K562 (cell line): ENCODE data around the gene KRTAP1-5. TPM values are rescaled to one million over a fixed set of nuclear protein-coding genes. Genes with fewer than 3 reads are reported as not detected.

Experiments used
- ARID1B ChIP-seq: fragments of 450-650 bp; IDR thresholded peaks from 2 replicates; pipeline ENCODE4 v1.6.1; 2016; ENCODE audit warnings: antibody characterized with exemption, mild to moderate bottlenecking, inconsistent platforms
- DPF2 ChIP-seq: fragments of 450-650 bp; IDR thresholded peaks from 2 replicates; pipeline ENCODE4 v1.6.1; 2016
- ELF4 ChIP-seq: fragments of 450-650 bp; formaldehyde crosslinking; IDR thresholded peaks from 2 replicates; pipeline ENCODE4 v1.4.0; 2022; ENCODE audit warnings: missing genetic modification characterization
- RBM14 ChIP-seq: fragments of 200-400 bp; formaldehyde crosslinking; IDR thresholded peaks from 2 replicates; pipeline ENCODE4 v1.6.1; 2018; ENCODE audit warnings: low read depth, mild to moderate bottlenecking, low read length, moderate library complexity, borderline replicate concordance; ENCODE audit not compliant: insufficient read depth
- SMARCE1 ChIP-seq: fragments of 450-650 bp; IDR thresholded peaks from 2 replicates; pipeline ENCODE4 v1.7.1; 2016; ENCODE audit warnings: mild to moderate bottlenecking
- SOX6 ChIP-seq: fragments of 450-650 bp; IDR thresholded peaks from 2 replicates; pipeline ENCODE4 v1.6.1; 2014; ENCODE audit warnings: mild to moderate bottlenecking
- TEAD4 ChIP-seq, 2 experiments: sonication (generic) in 1 of 2; formaldehyde crosslinking in 1 of 2; IDR thresholded peaks; 2 replicates each; pipeline versions ENCODE4 v1.6.1 to v1.8.0; 2012 to 2022; ENCODE audit warnings: borderline replicate concordance in 1 of 2, inconsistent platforms in 1 of 2, low read length in 1 of 2, mild to moderate bottlenecking in 1 of 2, missing genetic modification reagents in 1 of 2
- ZEB2 ChIP-seq: fragments of 450-650 bp; IDR thresholded peaks from 2 replicates; pipeline ENCODE4 v1.6.1; 2016
- ZNF239 ChIP-seq: fragments of 250-450 bp; sonication (Bioruptor Pico); IDR thresholded peaks from 2 replicates; pipeline ENCODE4 v1.4.0; 2020; ENCODE audit warnings: mild to moderate bottlenecking
- ZNF384 ChIP-seq: IDR thresholded peaks from 2 replicates; pipeline ENCODE4 v1.6.1; 2012; ENCODE audit warnings: low read depth, low read length, improper control_type of control experiment
- polyA plus RNA-seq, 8 experiments: library from polyadenylated mRNA; depleted of rRNA in 4 of 8; stranded (reverse) in 5 of 8; unstranded in 3 of 8; fragments of >200 nt; fragmentation: Nextera tagmentation in 2 of 8; fragmentation: Illumina TruSeq in 1 of 8; extraction: Ambion mirVana in 2 of 8; extraction: Trizol in 1 of 8; gene quantifications; 2 replicates each; pipeline versions ENCODE4 v1.2.1 to v1.2.3, GENCODE V29; 2011 to 2014; ENCODE audit warnings: inconsistent platforms in 1 of 8, missing spikeins in 1 of 8
- total RNA-seq, 7 experiments: library from RNA; depleted of rRNA in 6 of 7; stranded (reverse); fragments of >200 nt in 6 of 7; fragmentation: Illumina TruSeq in 2 of 7; extraction: Trizol in 2 of 7; gene quantifications; 2 replicates each; pipeline versions ENCODE4 v1.2.1 to v1.2.3, GENCODE V29; 2011 to 2021; ENCODE audit warnings: low replicate concordance in 1 of 7
- TF ChIP-seq, protein P1 (sequence below): fragments of 250-450 bp; sonication (Bioruptor Pico); IDR thresholded peaks from 2 replicates; pipeline ENCODE4 v1.5.0; 2022; ENCODE audit warnings: mild to moderate bottlenecking
- TF ChIP-seq, protein P2 (sequence below): fragments of 250-450 bp; sonication (Bioruptor Pico); IDR thresholded peaks from 2 replicates; pipeline ENCODE4 v1.4.0; 2020
- TF ChIP-seq, protein P3 (sequence below), 2 experiments: fragments of 250-450 bp in 1 of 2; fragments of 450-650 bp in 1 of 2; sonication (Bioruptor Pico) in 1 of 2; IDR thresholded peaks; 2 replicates each; pipeline versions ENCODE4 v1.6.1 to v1.8.0; 2016 to 2021; ENCODE audit warnings: mild to moderate bottlenecking in 2 of 2, moderate library complexity in 2 of 2, missing compliant biosample characterization in 1 of 2, missing genetic modification characterization in 1 of 2
- TF ChIP-seq, protein P4 (sequence below): fragments of 250-450 bp; sonication (Bioruptor Pico); IDR thresholded peaks from 2 replicates; pipeline ENCODE4 v1.4.0; 2020
- TF ChIP-seq, protein P5 (sequence below): fragments of 200-800 bp; sonication (Bioruptor generic); IDR thresholded peaks from 2 replicates; pipeline ENCODE4 v1.6.1; 2017; ENCODE audit warnings: missing genetic modification characterization, missing compliant biosample characterization

The KRTAP1-5 gene
- total and polyA plus RNA-seq, 9 of the 15 experiments (the other 6 are each of a cell fraction or from before 2014, with no cell fraction given) = not detected

DNA sequence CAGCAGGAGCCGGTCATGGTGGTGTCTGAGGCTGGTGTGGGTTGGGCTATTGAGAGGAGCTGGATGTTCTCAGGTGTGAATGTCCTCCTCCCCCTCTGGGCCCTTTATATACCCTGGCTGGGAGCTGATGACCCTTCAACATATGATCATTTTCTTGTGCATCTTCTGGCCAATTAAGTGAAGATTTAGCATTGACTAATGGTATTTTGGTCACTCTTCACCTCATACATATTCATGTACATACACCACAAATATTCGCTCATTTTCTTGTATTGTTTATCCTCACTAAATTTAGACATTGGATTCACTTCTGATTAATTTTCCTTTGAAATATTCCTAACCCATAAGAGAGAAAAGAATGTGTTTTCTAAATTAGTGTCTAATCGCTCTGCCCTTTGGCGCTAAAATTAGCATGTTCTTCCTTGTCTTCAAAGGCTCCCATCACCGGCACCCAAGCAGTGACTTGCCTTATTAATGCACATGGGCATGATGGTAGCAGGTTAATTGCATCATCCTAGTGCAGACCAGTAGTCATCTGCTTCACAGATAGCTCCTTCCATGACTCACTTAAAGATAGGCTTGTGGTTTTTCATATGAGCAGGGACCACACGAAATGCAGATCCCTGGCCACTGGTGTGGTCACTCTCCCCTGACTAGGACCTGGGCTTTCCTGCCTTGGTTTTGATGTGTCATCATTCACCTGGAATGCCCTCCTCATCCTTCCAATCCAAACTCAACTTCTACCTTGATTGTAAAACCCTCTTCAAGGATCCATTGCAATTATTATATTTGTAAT is 39.0 kb upstream of the KRTAP1-5 start, which contains the start of gene KRTAP2-4 (continued):
- TF ChIP-seq, protein P1, sequence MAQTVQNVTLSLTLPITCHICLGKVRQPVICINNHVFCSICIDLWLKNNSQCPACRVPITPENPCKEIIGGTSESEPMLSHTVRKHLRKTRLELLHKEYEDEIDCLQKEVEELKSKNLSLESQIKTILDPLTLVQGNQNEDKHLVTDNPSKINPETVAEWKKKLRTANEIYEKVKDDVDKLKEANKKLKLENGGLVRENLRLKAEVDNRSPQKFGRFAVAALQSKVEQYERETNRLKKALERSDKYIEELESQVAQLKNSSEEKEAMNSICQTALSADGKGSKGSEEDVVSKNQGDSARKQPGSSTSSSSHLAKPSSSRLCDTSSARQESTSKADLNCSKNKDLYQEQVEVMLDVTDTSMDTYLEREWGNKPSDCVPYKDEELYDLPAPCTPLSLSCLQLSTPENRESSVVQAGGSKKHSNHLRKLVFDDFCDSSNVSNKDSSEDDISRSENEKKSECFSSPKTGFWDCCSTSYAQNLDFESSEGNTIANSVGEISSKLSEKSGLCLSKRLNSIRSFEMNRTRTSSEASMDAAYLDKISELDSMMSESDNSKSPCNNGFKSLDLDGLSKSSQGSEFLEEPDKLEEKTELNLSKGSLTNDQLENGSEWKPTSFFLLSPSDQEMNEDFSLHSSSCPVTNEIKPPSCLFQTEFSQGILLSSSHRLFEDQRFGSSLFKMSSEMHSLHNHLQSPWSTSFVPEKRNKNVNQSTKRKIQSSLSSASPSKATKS = no peak; the same call in 1 of the 2 replicates
- TF ChIP-seq RBM14 (no peak), SMARCE1 (peak; percentile 86; the same call in 1 of the 2 replicates), ARID1B (peak; percentile 82), ELF4 (no peak), ZNF384 (no peak), DPF2 (peak; percentile 73), ZEB2 (peak; percentile 81), SOX6 (0 out of 2 replicates have a peak, but pooled peaks have one; percentile 52), ZNF239 (CRISPR knock-in tag) (peak; percentile 46; the same call in 1 of the 2 replicates), TEAD4 (IDR thresholded peaks at IDR 0.05; ENCODE audit: low read length) (peak; percentile 66; the same call in 1 of the 2 replicates), TEAD4 (CRISPR knock-in tag; IDR thresholded peaks at IDR 0.05; ENCODE audit: borderline replicate concordance) (no peak)
- TF ChIP-seq, protein P2, sequence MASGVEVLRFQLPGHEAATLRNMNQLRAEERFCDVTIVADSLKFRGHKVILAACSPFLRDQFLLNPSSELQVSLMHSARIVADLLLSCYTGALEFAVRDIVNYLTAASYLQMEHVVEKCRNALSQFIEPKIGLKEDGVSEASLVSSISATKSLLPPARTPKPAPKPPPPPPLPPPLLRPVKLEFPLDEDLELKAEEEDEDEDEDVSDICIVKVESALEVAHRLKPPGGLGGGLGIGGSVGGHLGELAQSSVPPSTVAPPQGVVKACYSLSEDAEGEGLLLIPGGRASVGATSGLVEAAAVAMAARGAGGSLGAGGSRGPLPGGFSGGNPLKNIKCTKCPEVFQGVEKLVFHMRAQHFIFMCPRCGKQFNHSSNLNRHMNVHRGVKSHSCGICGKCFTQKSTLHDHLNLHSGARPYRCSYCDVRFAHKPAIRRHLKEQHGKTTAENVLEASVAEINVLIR = peak; percentile 34; the same call in 1 of the 2 replicates
- TF ChIP-seq, protein P3, sequence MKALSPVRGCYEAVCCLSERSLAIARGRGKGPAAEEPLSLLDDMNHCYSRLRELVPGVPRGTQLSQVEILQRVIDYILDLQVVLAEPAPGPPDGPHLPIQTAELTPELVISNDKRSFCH (CRISPR knock-in tag; IDR thresholded peaks at IDR 0.05) = no peak
- TF ChIP-seq, protein P3 (tag; IDR thresholded peaks at IDR 0.05) = no peak
- TF ChIP-seq, protein P4, sequence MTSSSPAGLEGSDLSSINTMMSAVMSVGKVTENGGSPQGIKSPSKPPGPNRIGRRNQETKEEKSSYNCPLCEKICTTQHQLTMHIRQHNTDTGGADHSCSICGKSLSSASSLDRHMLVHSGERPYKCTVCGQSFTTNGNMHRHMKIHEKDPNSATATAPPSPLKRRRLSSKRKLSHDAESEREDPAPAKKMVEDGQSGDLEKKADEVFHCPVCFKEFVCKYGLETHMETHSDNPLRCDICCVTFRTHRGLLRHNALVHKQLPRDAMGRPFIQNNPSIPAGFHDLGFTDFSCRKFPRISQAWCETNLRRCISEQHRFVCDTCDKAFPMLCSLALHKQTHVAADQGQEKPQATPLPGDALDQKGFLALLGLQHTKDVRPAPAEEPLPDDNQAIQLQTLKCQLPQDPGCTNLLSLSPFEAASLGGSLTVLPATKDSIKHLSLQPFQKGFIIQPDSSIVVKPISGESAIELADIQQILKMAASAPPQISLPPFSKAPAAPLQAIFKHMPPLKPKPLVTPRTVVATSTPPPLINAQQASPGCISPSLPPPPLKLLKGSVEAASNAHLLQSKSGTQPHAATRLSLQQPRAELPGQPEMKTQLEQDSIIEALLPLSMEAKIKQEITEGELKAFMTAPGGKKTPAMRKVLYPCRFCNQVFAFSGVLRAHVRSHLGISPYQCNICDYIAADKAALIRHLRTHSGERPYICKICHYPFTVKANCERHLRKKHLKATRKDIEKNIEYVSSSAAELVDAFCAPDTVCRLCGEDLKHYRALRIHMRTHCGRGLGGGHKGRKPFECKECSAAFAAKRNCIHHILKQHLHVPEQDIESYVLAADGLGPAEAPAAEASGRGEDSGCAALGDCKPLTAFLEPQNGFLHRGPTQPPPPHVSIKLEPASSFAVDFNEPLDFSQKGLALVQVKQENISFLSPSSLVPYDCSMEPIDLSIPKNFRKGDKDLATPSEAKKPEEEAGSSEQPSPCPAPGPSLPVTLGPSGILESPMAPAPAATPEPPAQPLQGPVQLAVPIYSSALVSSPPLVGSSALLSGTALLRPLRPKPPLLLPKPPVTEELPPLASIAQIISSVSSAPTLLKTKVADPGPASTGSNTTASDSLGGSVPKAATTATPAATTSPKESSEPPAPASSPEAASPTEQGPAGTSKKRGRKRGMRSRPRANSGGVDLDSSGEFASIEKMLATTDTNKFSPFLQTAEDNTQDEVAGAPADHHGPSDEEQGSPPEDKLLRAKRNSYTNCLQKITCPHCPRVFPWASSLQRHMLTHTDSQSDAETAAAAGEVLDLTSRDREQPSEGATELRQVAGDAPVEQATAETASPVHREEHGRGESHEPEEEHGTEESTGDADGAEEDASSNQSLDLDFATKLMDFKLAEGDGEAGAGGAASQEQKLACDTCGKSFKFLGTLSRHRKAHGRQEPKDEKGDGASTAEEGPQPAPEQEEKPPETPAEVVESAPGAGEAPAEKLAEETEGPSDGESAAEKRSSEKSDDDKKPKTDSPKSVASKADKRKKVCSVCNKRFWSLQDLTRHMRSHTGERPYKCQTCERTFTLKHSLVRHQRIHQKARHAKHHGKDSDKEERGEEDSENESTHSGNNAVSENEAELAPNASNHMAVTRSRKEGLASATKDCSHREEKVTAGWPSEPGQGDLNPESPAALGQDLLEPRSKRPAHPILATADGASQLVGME (CRISPR knock-in tag) = peak; percentile 91
- TF ChIP-seq, protein P5, sequence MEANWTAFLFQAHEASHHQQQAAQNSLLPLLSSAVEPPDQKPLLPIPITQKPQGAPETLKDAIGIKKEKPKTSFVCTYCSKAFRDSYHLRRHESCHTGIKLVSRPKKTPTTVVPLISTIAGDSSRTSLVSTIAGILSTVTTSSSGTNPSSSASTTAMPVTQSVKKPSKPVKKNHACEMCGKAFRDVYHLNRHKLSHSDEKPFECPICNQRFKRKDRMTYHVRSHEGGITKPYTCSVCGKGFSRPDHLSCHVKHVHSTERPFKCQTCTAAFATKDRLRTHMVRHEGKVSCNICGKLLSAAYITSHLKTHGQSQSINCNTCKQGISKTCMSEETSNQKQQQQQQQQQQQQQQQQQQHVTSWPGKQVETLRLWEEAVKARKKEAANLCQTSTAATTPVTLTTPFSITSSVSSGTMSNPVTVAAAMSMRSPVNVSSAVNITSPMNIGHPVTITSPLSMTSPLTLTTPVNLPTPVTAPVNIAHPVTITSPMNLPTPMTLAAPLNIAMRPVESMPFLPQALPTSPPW (CRISPR knock-in tag) = peak; percentile 41
